GM19372 (cell line): Measurements from ENCODE around the gene HAX1.
"Not testable (repeated sequence)": the region's sequence is repeated elsewhere in the genome, so short reads cannot be mapped to it uniquely, and the experiment has no call there.

Experiments
- ATAC-seq: cut with Tn5 transposase; IDR thresholded peaks from one replicate; pipeline ENCODE4 v1.9.1; 2021; ENCODE audit warnings: mild to moderate bottlenecking, low read depth, moderate library complexity; ENCODE audit not compliant: unreplicated experiment

Gene HAX1

DNA sequence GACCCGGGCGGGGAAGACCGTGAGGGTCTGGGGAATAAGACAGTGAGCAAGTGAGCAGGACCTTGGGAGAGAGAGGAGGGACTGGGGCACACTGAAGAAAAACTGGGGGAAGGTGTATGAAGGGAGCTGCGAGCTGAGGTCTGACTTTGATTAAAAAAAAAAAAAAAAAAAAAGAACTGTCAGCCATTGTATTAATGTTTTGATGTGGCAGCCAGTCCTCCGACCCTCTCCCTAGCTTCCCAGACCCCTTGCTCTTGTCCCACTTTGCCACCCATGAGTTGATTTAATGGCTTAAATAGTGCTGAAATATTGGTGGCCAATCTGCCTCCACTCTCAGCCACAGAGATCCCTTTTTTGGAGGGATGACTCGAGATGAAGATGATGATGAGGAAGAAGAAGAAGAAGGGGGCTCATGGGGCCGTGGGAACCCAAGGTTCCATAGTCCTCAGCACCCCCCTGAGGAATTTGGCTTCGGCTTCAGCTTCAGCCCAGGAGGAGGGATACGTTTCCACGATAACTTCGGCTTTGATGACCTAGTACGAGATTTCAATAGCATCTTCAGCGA is 652 bp downstream of the HAX1 start:
- no peak for ATAC-seq

DNA sequence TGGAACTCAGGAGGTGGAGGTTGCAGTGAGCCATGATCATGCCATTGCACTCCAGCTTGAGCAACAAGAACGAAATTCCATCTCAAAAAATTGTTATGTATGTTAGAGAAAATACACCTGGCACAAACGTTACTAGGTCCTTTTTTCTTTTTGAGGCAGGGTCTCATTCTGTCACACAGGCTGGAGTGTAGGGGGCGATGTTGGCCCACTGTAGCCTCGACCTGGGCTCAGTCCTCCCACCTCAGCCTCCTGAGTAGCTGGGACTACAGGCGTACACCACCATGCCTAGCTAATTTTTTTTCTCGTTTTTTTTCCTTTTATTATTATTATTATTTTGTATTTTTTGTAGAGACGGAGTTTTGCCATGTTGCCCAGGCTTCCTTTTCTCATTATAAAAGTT is 4.4 kb downstream of the HAX1 start:
- ATAC-seq: no peak

DNA sequence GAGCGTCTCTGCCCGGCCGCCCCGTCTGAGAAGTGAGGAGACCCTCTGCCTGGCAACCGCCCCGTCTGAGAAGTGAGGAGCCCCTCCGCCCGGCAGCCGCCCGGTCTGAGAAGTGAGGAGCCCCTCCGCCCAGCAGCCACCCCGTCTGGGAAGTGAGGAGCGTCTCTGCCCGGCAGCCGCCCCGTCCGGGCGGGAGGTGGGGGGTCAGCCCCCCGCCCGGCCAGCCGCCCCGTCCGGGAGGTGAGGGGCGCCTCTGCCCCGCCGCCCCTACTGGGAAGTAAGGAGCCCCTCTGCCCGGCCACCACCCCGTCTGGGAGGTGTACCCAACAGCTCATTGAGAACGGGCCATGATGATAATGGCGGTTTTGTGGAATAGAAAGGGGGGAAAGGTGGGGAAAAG is 15.2 kb downstream of the HAX1 start:
- not testable (repeated sequence) for ATAC-seq

GRCh38 chr1:154288661-154289060 is 16.2 kb downstream of the HAX1 start:
- no peak for ATAC-seq

- ATAC-seq: no peak
Measured at GRCh38 chr1:154290921-154291320, 18.5 kb downstream of the HAX1 start.

DNA sequence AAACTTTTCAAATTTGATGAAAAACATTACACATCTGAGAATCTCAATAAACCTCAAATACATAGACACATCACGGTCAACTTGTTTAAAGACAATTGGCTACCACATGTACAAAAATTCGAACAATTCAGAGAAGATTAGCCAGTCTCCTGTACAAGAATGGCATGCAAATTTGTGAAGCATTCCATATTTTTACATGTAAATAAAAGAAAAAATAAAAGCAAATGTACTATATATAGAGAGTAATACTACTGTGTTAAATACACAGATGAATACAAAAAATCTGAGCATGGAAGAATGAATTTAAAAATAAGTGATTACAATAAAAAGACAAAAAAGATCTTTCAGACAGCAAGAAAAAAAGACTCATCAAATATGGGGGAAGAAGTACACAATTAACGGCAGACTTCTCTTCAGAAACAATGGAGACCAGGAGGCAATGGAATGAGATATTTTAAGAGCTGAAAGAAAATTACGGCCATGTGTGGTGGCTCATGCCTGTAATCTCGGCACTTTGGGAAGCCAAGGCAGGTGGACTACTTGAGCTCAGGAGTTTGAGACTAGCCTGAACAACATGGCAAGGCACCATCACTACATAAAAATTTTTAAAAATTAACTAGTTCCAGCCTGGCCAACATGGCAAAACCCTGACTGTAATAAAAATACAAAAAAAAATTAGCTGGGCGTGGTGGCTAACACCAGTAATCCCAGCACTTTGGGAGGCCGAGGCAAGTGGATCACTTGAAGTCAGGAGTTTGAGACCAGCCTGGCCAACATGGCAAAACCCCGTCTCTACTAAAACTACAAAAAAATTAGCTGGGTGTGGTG is 23.2 kb downstream of the HAX1 start:
- no peak for ATAC-seq

GRCh38 chr1:154301582-154301981 is 29.2 kb downstream of the HAX1 start:
- ATAC-seq: no peak

GRCh38 chr1:154304664-154305337 is 32.4 kb downstream of the HAX1 start:
- no peak for ATAC-seq

DNA sequence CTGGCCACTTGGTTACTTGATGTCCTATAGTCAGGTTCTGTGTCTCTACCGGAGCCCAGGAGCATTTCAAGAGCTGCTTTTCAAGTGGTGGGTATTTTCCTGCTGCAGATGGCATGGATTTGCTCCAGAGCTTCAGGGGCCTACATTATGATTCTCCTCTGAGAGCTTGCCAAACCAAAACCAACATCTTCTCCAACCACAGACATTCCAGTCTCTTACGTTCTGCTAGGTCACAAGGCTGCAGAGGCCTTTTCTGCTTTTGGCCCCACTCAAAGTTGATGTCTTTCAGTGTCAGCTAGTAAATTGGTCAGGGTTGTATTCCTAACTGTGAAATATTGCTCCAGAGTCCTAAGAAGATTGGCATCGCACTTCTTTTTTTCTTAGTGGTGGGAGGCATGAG is 33.7 kb downstream of the HAX1 start:
- ATAC-seq: no peak

DNA sequence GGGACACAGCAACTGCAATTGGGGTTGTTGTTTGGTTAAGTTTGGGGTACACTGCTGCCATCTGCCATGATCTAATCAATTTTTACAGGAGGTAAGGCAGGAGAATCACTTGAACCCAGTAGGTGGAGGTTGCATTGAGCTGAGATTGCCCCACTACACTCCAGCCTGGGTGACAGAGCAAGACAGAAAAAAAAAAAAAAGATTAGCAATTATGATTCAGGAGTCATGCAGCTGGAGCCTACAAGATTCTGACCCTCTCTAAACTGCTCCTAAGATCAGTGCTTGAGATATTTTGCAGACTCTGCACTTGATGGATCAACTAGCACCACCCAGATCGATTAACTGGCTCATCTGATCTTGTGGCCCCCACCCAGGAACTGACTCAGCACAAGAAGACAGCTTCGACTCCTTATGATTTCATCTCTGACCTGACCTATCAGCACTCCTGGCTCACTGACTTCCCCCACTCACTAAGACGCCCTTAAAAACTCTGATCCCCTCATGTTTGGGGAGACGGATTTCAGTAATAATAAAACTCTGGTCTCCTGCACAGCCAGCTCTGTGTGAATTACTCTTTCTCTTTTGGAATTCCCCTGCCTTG is 35.3 kb downstream of the HAX1 start:
- not testable (repeated sequence) for ATAC-seq

DNA sequence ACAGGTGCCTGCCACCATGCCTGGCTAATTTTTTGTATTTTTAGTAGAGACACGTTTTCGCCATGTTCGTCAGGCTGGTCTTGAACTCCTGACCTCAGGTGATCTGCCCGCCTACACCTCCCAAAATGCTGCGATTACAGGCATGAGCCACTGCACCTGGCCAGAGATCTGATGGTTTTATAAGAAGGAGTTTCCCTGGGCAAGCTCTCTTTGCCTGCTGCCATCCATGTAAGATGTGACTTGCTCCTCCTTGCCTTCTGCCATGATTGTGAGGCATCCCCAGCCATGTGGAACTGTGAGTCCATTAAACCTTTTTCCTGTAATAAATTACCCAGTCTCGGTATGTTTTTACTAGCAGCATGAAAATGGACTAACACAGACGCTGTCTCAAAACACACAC is 36.7 kb downstream of the HAX1 start:
- not testable (repeated sequence) for ATAC-seq

DNA sequence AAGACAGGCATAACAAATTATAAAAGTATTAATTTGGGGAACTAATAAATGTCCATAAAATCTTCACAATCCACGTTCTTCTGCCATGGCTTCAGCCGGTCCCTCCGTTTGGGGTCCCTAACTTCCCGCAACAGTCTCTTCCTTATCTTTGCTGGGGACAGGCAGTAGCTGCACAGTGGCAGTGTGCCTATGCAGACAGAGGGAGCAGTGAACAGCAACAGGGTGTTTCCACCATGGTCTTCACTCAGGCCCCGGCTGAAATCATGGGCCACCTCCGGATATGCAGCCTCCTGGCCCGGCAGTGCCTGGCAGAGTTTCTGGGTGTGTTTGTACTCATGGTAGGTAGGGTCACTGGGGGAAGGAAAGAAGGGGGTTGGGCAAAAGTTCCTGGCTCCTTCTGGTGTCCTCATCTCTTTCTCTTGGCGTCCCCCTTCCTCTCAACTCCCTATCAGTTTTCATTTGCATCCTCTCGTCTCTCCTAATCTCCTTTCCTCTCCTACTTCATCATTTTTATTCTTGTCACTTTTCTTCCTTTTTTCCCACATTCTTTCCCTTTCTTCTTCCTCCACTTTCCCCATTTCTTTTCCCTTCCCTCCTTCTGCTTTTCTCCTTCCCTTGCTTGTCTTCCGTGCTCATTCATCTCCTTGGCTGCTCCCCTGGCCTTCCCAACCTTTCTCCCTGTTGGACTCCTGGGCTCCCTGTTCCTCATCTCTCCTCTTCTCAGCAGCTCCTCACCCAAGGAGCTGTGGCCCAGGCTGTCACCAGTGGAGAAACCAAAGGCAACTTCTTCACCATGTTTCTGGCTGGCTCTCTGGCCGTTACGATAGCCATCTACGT is 40.0 kb downstream of the HAX1 start:
- not testable (repeated sequence) for ATAC-seq

- no peak for ATAC-seq
Measured at GRCh38 chr1:154313066-154313356, 40.6 kb downstream of the HAX1 start.

DNA sequence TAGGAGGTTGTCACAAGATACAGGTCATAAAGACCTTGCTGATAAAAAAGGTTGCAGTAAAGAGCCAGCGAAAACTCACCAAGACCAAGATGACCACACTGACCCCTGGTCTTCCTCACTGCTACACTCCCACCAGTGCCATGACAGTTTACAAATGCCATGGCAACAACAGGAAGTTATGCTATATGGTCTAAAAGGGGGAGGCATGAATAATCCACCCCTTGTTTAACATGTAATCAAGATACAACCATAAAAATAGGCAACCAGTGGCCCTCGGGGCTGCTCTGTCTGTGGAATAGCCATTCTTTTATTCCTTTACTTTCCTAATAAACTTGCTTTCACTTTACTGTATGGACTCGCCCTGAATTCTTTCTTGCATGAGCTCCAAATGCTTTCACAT is 41.8 kb downstream of the HAX1 start:
- ATAC-seq: not testable (repeated sequence)

DNA sequence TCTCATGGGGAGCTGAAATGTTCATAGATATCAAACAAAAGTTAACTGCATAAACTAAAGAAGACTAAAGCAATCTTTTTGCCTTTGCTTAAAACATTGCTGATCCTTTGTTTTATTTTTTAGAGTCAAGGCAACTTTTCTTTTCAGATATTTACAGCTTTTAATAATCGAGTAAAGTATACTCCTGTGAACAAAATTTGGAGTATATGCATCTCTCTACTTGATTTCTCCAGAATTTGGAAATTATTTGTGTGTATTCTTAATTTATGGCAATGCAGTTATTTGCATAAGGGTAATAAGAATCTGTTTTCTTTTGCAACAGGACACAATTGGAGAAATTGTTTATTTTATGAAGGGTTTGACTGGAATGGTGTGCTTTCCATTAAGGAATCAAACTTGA is 44.3 kb downstream of the HAX1 start:
- no peak for ATAC-seq

DNA sequence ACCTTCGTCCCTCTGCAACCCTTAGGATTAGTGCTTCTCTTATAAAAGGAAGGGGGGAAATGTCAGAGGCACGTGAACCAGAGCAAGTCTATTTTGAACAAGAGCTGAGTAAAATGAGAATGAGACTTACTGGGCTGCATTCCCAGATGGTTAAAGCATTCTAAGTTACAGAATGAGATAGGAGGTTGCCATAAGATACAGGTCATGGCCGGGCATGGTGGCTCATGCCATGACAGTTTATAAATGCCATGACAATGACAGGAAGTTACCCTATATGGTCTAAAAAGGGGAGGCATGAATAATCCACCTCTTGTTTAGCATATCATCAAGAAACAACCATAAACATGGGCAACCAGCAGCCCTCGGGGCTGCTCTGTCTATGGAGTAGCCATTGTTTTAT is 46.0 kb downstream of the HAX1 start:
- no peak for ATAC-seq

DNA sequence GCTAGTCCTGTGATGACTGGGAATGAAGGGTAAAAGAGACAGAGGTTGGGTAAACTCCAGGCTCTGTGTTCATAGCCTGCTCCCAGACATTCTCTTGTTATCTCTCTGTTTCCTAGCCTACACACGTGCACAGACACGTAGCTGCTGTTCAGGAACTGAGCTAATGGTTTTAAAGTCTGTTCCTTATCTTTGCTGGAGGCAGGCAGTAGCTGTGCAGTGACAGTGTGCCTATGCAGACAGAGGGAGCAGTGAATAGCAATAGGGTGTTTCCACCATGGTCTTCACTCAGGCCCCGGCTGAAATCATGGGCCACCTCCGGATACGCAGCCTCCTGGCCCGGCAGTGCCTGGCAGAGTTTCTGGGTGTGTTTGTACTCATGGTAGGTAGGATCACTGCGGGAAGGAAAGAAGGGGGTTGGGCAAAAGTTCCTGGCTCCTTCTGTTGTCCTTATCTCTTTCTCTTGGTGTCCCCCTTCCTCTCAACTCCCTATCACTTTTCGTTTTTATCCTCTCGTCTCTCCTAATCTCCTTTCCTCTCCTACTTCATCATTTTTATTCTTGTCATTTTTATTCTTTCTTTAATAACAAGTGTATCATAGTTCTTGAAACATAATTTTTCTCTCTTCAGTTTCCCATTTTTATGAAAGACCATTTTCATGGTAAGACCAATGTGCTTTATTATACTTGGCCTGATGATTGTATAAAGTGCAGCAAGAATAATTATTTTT is 48.6 kb downstream of the HAX1 start, which contains the start of gene AQP10:
Gene AQP10 (plus strand): TSS at position 212 of the 727 bp plus-strand sequence. CDS start 63 bp downstream, at position 275.
- no peak for ATAC-seq

- not testable (repeated sequence) for ATAC-seq
Measured at GRCh38 chr1:154321609-154321934, 49.1 kb downstream of the HAX1 start.

DNA sequence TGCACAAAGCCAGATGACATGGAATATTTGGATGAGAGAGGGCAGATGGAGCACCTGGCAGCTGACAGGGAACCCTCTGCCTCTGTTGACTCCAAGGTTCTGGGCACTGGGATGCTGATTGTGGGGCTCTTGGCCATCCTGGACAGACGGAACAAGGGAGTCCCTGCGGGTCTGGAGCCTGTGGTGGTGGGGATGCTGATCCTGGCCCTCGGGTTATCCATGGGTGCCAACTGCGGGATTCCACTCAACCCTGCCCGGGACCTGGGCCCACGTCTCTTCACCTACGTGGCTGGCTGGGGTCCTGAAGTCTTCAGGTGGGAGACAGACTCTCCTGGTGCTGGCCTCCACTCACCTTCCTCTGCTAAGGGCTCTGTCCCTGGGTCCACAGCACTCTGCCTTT is 51.1 kb downstream of the HAX1 start:
- ATAC-seq: no peak

DNA sequence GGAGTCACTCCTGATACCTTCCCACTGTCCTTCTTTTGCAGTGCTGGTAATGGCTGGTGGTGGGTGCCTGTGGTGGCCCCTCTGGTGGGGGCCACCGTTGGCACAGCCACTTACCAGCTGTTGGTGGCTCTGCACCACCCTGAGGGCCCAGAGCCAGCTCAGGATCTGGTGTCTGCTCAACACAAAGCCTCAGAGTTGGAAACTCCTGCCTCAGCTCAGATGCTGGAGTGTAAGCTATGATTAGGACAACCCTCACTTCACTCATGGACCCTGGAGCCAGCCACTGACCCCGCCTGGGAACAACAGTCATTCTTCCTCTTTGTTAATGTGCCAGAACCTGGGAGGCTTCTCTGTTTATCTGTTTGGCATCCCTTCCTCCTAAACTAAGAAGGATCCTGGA is 51.8 kb downstream of the HAX1 start:
- no peak for ATAC-seq
